ENCODE measurements around the gene VMP1. TPM values are rescaled to one million over a fixed set of nuclear protein-coding genes. Genes with fewer than 3 reads are reported as not detected.

The VMP1 gene
- total RNA-seq, 2 donors from 2014 or later, result 175 to 203 TPM

DNA sequence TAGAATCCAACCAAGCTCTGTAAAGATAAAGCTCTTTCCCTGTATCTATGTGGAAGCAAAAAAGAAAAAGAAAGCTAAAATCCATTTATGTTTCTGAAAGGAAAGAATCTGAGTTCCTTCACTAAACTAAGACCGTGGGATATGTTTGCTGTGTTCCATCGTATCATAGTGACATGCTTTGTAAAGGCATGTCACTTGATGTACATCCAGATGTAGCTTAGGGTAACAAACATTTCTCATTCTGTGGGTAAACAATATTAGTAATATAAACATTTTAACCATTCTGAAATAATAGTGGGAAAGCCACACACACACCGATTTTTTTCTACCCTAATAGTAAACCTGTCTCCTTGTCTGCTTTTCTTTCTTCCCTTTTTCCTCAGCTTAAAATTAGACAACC is 107.2 kb downstream of the VMP1 start:
- Histone ChIP-seq H3K27ac (peak overlapping the region; percentile 21 to 35), H3K4me3 (no peak overlapping the region), H3K36me3 (no peaks in the 10 kb centered on the region), H3K4me1 (replicated peaks) (no peaks in the 10 kb centered on the region), H3K27me3 (replicated peaks; ENCODE audit: insufficient read depth) (no peaks in the 10 kb centered on the region), H3K9me3 (no peaks in the 10 kb centered on the region)
- intact Hi-C loops (cut with DNase I), result no loop called here
- no peak for DNase-seq (ENCODE audit: low spot score)
- WGBS, result 52% methylated on average over 3 of the region's 3 CpGs
- no peak for TF ChIP-seq POLR2A (IDR thresholded peaks at IDR 0.05)
- TF ChIP-seq, protein P1, sequence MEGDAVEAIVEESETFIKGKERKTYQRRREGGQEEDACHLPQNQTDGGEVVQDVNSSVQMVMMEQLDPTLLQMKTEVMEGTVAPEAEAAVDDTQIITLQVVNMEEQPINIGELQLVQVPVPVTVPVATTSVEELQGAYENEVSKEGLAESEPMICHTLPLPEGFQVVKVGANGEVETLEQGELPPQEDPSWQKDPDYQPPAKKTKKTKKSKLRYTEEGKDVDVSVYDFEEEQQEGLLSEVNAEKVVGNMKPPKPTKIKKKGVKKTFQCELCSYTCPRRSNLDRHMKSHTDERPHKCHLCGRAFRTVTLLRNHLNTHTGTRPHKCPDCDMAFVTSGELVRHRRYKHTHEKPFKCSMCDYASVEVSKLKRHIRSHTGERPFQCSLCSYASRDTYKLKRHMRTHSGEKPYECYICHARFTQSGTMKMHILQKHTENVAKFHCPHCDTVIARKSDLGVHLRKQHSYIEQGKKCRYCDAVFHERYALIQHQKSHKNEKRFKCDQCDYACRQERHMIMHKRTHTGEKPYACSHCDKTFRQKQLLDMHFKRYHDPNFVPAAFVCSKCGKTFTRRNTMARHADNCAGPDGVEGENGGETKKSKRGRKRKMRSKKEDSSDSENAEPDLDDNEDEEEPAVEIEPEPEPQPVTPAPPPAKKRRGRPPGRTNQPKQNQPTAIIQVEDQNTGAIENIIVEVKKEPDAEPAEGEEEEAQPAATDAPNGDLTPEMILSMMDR (IDR thresholded peaks at IDR 0.05), result no peak
- TF ChIP-seq POLR2AphosphoS5 (IDR thresholded peaks at IDR 0.05), result no peak

DNA sequence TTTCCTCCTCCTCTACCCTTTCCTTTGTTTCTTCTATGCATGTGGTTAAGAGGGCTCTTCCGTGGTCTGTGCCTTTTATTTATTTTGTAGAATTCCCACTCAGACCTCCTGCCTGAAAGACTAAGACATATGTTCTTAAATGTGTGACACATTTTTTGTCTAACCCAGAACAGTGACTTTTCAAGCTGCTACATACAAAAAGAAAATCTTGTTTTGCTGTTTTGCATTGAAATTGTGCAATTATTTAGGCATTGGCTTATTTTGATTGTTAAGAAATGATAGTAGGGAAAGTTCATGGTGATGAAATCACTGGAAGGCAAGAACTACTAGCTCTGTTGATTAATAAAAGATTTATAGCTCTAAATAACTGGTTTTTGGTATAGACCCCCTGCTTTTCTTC is 108.5 kb downstream of the VMP1 start:
- DNase-seq (ENCODE audit: low spot score), result no peak
- Histone ChIP-seq H3K27ac (no peak overlapping the region), H3K4me1 (replicated peaks) (no peaks in the 10 kb centered on the region), H3K27me3 (replicated peaks; ENCODE audit: insufficient read depth) (no peaks in the 10 kb centered on the region), H3K4me3 (no peak overlapping the region), H3K9me3 (no peaks in the 10 kb centered on the region), H3K36me3 (no peaks in the 10 kb centered on the region)
- TF ChIP-seq POLR2A (IDR thresholded peaks at IDR 0.05) (no peak), POLR2AphosphoS5 (IDR thresholded peaks at IDR 0.05) (no peak)
- TF ChIP-seq, protein P1 (IDR thresholded peaks at IDR 0.05), result no peak
- intact Hi-C loops (cut with DNase I), result no loop called here
- WGBS, result 88% methylated on average over 1 of the region's 1 CpG

- Histone ChIP-seq H3K27ac (peak overlapping the region; percentile 44 to 77), H3K9me3 (no peaks in the 10 kb centered on the region), H3K36me3 (no peaks in the 10 kb centered on the region), H3K4me3 (no peak overlapping the region), H3K27me3 (replicated peaks; ENCODE audit: insufficient read depth) (no peaks in the 10 kb centered on the region), H3K4me1 (replicated peaks) (peaks cover 5% of the 10 kb centered on the region)
- 61% methylated on average over 5 of the region's 5 CpGs for WGBS
- DNase-seq (ENCODE audit: low spot score), result no peak
- TF ChIP-seq, protein P1 (IDR thresholded peaks at IDR 0.05), result no peak
- TF ChIP-seq POLR2AphosphoS5 (IDR thresholded peaks at IDR 0.05), result peak; percentile 42
- intact Hi-C loops (cut with DNase I), result no loop called here
Observed at GRCh38 chr17:59825533-59826322, 118.3 kb downstream of the VMP1 start.

GRCh38 chr17:59826706-59827453 is 119.4 kb downstream of the VMP1 start:
- 91% methylated on average over 4 of the region's 4 CpGs for WGBS
- H3K27ac ChIP-seq, result peak overlapping the region in 1 of 2 donors; percentile 77
- H3K9me3 ChIP-seq, result no peaks in the 10 kb centered on the region
- H3K36me3 ChIP-seq, result no peaks in the 10 kb centered on the region
- no peak overlapping the region for H3K4me3 ChIP-seq
- no peak for DNase-seq (ENCODE audit: low spot score)
- TF ChIP-seq POLR2AphosphoS5 (IDR thresholded peaks at IDR 0.05), result no peak
- no peak for TF ChIP-seq POLR2A (IDR thresholded peaks at IDR 0.05)
- TF ChIP-seq, protein P1 (IDR thresholded peaks at IDR 0.05), result no peak
- intact Hi-C loops (cut with DNase I), result no loop called here
- peaks cover 5% of the 10 kb centered on the region for H3K4me1 ChIP-seq (replicated peaks)
- H3K27me3 ChIP-seq (replicated peaks; ENCODE audit: insufficient read depth), result no peaks in the 10 kb centered on the region
